GM21367 (cell line): Measurements from ENCODE around the gene RGS3.
"Not testable (repeated sequence)": the region's sequence is repeated elsewhere in the genome, so short reads cannot be mapped to it uniquely, and the experiment has no call there.

Experiments used
- ATAC-seq: cut with Tn5 transposase; IDR thresholded peaks from one replicate; pipeline ENCODE4 v1.9.1; 2021; ENCODE audit not compliant: unreplicated experiment

The RGS3 gene

GRCh38 chr9:113463418-113464285, at the start of gene RGS3:
Gene RGS3, plus strand, starts transcription at chr9:113463727. Its CDS starts 76 bp downstream, at chr9:113463803.
- ATAC-seq = no peak

GRCh38 chr9:113416149-113416721, 47.3 kb upstream of the RGS3 start:
- peak; percentile 97 for ATAC-seq

GRCh38 chr9:113417370-113417769, 46.2 kb upstream of the RGS3 start:
- no peak for ATAC-seq

- ATAC-seq = no peak
Observed at GRCh38 chr9:113421726-113422125, 41.8 kb upstream of the RGS3 start.

GRCh38 chr9:113425072-113425471, 38.5 kb upstream of the RGS3 start:
- ATAC-seq = no peak

- no peak for ATAC-seq
Observed at GRCh38 chr9:113426701-113427100, 36.8 kb upstream of the RGS3 start.

GRCh38 chr9:113427629-113428028, 35.9 kb upstream of the RGS3 start:
- ATAC-seq = no peak

GRCh38 chr9:113428062-113428615, 35.4 kb upstream of the RGS3 start:
- no peak for ATAC-seq

GRCh38 chr9:113431191-113431590, 32.3 kb upstream of the RGS3 start:
- ATAC-seq = no peak

- ATAC-seq = no peak
Observed at GRCh38 chr9:113436728-113437515, 26.6 kb upstream of the RGS3 start.

GRCh38 chr9:113437716-113438115, 25.8 kb upstream of the RGS3 start:
- ATAC-seq = not testable (repeated sequence)

GRCh38 chr9:113444736-113445135, 18.8 kb upstream of the RGS3 start:
- ATAC-seq = no peak

- no peak for ATAC-seq
Observed at GRCh38 chr9:113446323-113446740, 17.2 kb upstream of the RGS3 start.

- ATAC-seq = no peak
Observed at GRCh38 chr9:113449376-113449775, 14.2 kb upstream of the RGS3 start.

GRCh38 chr9:113452113-113452605, 11.4 kb upstream of the RGS3 start:
- no peak for ATAC-seq

- ATAC-seq = no peak
Observed at GRCh38 chr9:113454914-113455761, 8.4 kb upstream of the RGS3 start.

GRCh38 chr9:113456235-113456634, 7.3 kb upstream of the RGS3 start:
- ATAC-seq = no peak

- ATAC-seq = no peak
Observed at GRCh38 chr9:113461285-113461684, 2.2 kb upstream of the RGS3 start.

GRCh38 chr9:113461943-113462342, 1.6 kb upstream of the RGS3 start:
- no peak for ATAC-seq

GRCh38 chr9:113462781-113463286, 693 bp upstream of the RGS3 start:
- ATAC-seq = no peak
